Thoracic aorta (tissue), 2 donors: ENCODE data around the gene TRABD. TPM values are rescaled to one million over a fixed set of nuclear protein-coding genes. Genes with fewer than 3 reads are reported as not detected.

Source experiments
- ATAC-seq: fragments of 150-250 bp; one replicate; pipeline ENCODE4 v1.8.0; 2017; ENCODE audit warnings: low read depth; ENCODE audit not compliant: insufficient number of reproducible peaks, low FRiP score
- DNase-seq: peaks from one replicate; pipeline ENCODE4 v3.0.0-alpha.2; 2020; ENCODE audit warnings: low spot score
- H3K27ac ChIP-seq, 2 donors: fragments of 200-600 bp; sonication (generic); 1 replicate in 1 of 2; 2 replicates in 1 of 2; pipeline ENCODE4 v1.5.1; 2016; ENCODE audit warnings: mild to moderate bottlenecking in 2 of 2, moderate library complexity in 2 of 2
- H3K27me3 ChIP-seq: fragments of 200-600 bp; sonication (generic); replicated peaks from 2 replicates; pipeline ENCODE4 v1.6.0; 2016; ENCODE audit warnings: mild to moderate bottlenecking; ENCODE audit not compliant: insufficient read depth
- H3K36me3 ChIP-seq: fragments of 200-600 bp; sonication (generic); one replicate; pipeline ENCODE4 v1.5.1; 2016
- H3K4me1 ChIP-seq, 2 donors: fragments of 200-600 bp; sonication (generic); 1 replicate in 1 of 2; 2 replicates in 1 of 2; pipeline versions ENCODE4 v1.5.1 to v1.6.0; 2016; ENCODE audit warnings: low read depth in 2 of 2, mild to moderate bottlenecking in 1 of 2; ENCODE audit not compliant: control insufficient read depth in 1 of 2
- H3K4me3 ChIP-seq: fragments of 200-600 bp; sonication (generic); 2 replicates; pipeline ENCODE4 v1.5.1; 2016; ENCODE audit warnings: mild to moderate bottlenecking
- H3K9me3 ChIP-seq: fragments of 200-600 bp; sonication (generic); 2 replicates; pipeline ENCODE4 v1.5.1; 2016
- total RNA-seq, 2 donors: library from RNA; depleted of rRNA; stranded (reverse); fragments of >200 nt; gene quantifications; one replicate each; pipeline versions ENCODE4 v1.1.0 to v1.2.3, GENCODE V29; 2016
- TF ChIP-seq, protein P1 (sequence below): fragments of 200-600 bp; sonication (generic); IDR thresholded peaks from one replicate; pipeline ENCODE4 v1.5.1; 2019; ENCODE audit warnings: antibody characterized with exemption

TRABD gene
- total RNA-seq, 2 donors from 2014 or later, result 31.7 to 40.6 TPM

GRCh38 chr22:50244420-50245213 is 58.9 kb downstream of the TRABD start, which contains the start of gene TUBGCP6:
TUBGCP6 (minus strand) TSS chr22:50245023; CDS start chr22:50244459, 564 bp downstream.
- Histone ChIP-seq H3K4me3 (peak within 1 kb of the TSS; percentile 89), H3K27me3 (no peaks in the 10 kb centered on the region), H3K4me1 (peaks cover 32 to 54% of the 10 kb centered on the region in 2 donors), H3K9me3 (no peaks in the 10 kb centered on the region), H3K27ac (peak within 1 kb of the TSS; percentile 86 to 90), H3K36me3 (peaks cover 5% of the 10 kb centered on the region)
- TF ChIP-seq, protein P1, sequence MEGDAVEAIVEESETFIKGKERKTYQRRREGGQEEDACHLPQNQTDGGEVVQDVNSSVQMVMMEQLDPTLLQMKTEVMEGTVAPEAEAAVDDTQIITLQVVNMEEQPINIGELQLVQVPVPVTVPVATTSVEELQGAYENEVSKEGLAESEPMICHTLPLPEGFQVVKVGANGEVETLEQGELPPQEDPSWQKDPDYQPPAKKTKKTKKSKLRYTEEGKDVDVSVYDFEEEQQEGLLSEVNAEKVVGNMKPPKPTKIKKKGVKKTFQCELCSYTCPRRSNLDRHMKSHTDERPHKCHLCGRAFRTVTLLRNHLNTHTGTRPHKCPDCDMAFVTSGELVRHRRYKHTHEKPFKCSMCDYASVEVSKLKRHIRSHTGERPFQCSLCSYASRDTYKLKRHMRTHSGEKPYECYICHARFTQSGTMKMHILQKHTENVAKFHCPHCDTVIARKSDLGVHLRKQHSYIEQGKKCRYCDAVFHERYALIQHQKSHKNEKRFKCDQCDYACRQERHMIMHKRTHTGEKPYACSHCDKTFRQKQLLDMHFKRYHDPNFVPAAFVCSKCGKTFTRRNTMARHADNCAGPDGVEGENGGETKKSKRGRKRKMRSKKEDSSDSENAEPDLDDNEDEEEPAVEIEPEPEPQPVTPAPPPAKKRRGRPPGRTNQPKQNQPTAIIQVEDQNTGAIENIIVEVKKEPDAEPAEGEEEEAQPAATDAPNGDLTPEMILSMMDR, result peak; percentile 47
- DNase-seq (peak; percentile 83), ATAC-seq (peak; percentile 90)

GRCh38 chr22:50245214-50246072 is 59.7 kb downstream of the TRABD start:
- TF ChIP-seq, protein P1, result no peak
- Histone ChIP-seq H3K27me3 (no peaks in the 10 kb centered on the region), H3K4me3 (peak overlapping the region; percentile 89), H3K36me3 (no peaks in the 10 kb centered on the region), H3K27ac (peak overlapping the region; percentile 86 to 90), H3K9me3 (no peaks in the 10 kb centered on the region), H3K4me1 (peaks cover 40 to 62% of the 10 kb centered on the region in 2 donors)
- DNase-seq, result no peak
- ATAC-seq, result peak; percentile 8

DNA sequence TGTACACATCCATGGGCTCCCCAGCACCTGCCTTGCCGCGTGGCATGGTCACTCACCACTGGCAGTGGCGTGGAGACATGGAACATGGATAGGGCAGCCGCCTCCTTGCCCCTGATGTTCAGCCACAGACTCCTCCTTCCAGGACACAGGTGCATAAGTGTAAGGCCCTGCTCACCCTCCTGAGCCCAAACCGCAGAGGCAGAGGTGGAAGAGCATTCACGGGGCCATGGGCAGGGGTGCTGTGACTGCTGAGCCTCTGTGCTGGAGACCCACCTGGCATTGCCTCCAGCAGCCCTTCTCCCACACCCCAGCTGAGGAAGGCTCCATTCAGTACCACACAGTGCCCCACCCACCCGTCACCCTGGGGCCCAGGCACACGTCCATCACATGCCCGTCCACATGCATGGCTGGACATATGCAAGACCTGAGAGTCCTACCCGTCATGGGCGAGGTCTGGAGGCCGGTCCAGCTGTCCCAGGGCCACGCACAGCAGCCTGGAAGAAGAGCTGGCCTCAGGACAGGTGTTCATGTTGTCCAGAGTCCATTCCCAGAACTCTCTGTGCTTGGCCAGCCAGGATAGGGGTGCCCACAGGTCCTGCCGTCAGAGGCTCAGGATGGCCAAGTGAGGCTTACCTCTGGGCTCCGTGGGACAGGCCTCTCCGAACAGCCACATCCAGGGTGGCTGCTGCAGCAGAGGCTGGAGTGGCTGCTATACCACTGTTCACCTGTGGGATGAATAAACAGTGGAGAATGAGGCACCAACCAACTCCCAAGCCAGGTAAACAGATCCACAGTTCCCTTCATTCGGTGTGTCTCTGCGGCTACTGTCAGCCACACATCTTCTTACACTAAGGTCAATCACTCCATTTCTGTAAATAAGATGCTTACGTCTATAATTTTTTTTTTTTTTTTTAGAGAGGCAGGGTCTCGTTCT is 60.8 kb downstream of the TRABD start:
- TF ChIP-seq, protein P1, result no peak
- DNase-seq (no peak), ATAC-seq (no peak)
- Histone ChIP-seq H3K27me3 (no peaks in the 10 kb centered on the region), H3K4me3 (no peak overlapping the region), H3K9me3 (no peaks in the 10 kb centered on the region), H3K36me3 (no peaks in the 10 kb centered on the region), H3K27ac (no peak overlapping the region), H3K4me1 (peaks cover 38 to 66% of the 10 kb centered on the region in 2 donors)

- no peak for DNase-seq
- no peaks in the 10 kb centered on the region for H3K27me3 ChIP-seq
- no peaks in the 10 kb centered on the region for H3K36me3 ChIP-seq
- H3K9me3 ChIP-seq, result no peaks in the 10 kb centered on the region
- peaks cover 27 to 58% of the 10 kb centered on the region in 2 donors for H3K4me1 ChIP-seq
- H3K27ac ChIP-seq, result no peak overlapping the region
- no peak overlapping the region for H3K4me3 ChIP-seq
- ATAC-seq, result no peak
- TF ChIP-seq, protein P1, result no peak
Measured at GRCh38 chr22:50247748-50248147, 62.0 kb downstream of the TRABD start.
